Measurements from ENCODE around the gene JAK3. TPM values are rescaled to one million over a fixed set of nuclear protein-coding genes. Genes with fewer than 3 reads are reported as not detected.
"Not testable (repeated sequence)": the region's sequence is repeated elsewhere in the genome, so short reads cannot be mapped to it uniquely, and the experiment has no call there.

Gene JAK3
- polyA plus RNA-seq, 6 donors from 2014 or later, result 38.5 to 68.7 (median 56.0) TPM

- H3K4me3 Mint-ChIP-seq; H3K27me3 Mint-ChIP-seq; ATAC-seq (ENCODE audit: low read depth in 2 of 2); DNase-seq; H3K9me3 Mint-ChIP-seq: not testable (repeated sequence)
- Mint-ChIP-seq H3K4me1 (peaks cover 21 to 28% (median 23%) of the 10 kb centered on the region in 3 donors), H3K36me3 (peaks cover 2 to 22% of the 10 kb centered on the region in 2 donors), H3K27ac (peak overlapping the region in 4 of 6 donors; percentile 65 to 85 (median 72))
Observed at GRCh38 chr19:17783721-17784120, 64.1 kb downstream of the JAK3 start.

GRCh38 chr19:17780781-17781180 is 67.0 kb downstream of the JAK3 start:
- Mint-ChIP-seq H3K27ac (peak overlapping the region in 3 of 6 donors; percentile 67 to 99 (median 79)), H3K4me3 (no peak overlapping the region), H3K9me3 (no peaks in the 10 kb centered on the region), H3K36me3 (peaks cover 0 to 17% of the 10 kb centered on the region in 2 donors), H3K4me1 (peaks cover 39 to 51% (median 47%) of the 10 kb centered on the region in 3 donors), H3K27me3 (no peaks in the 10 kb centered on the region)
- DNase-seq (no peak), ATAC-seq (ENCODE audit: low read depth in 2 of 2) (no peak)

GRCh38 chr19:17778968-17779929 is 68.5 kb downstream of the JAK3 start:
- Mint-ChIP-seq H3K9me3 (no peaks in the 10 kb centered on the region), H3K36me3 (peaks cover 0 to 18% of the 10 kb centered on the region in 2 donors), H3K27me3 (no peaks in the 10 kb centered on the region), H3K27ac (peak overlapping the region in 5 of 6 donors; percentile 92 to 99 (median 94)), H3K4me1 (peaks cover 45 to 60% (median 56%) of the 10 kb centered on the region in 3 donors), H3K4me3 (peak overlapping the region in 3 of 8 donors; percentile 42 to 69 (median 67))
- ATAC-seq (ENCODE audit: low read depth in 2 of 2) (no peak), DNase-seq (no peak)

GRCh38 chr19:17778251-17778967 is 69.4 kb downstream of the JAK3 start:
- no peaks in the 10 kb centered on the region for H3K27me3 Mint-ChIP-seq
- peaks cover 0 to 19% of the 10 kb centered on the region in 2 donors for H3K36me3 Mint-ChIP-seq
- no peaks in the 10 kb centered on the region for H3K9me3 Mint-ChIP-seq
- DNase-seq (no peak), ATAC-seq (ENCODE audit: low read depth in 2 of 2) (peak in 1 of 2 donors; percentile 9)
- H3K27ac Mint-ChIP-seq, result peak overlapping the region; percentile 84 to 100 (median 96)
- peaks cover 44 to 64% (median 51%) of the 10 kb centered on the region in 3 donors for H3K4me1 Mint-ChIP-seq
- H3K4me3 Mint-ChIP-seq, result peak overlapping the region in 4 of 8 donors; percentile 23 to 65 (median 46)

GRCh38 chr19:17777840-17778239 is 69.9 kb downstream of the JAK3 start:
- H3K36me3 Mint-ChIP-seq, result peaks cover 0 to 24% of the 10 kb centered on the region in 2 donors
- peak overlapping the region; percentile 60 to 100 (median 99) for H3K27ac Mint-ChIP-seq
- ATAC-seq (ENCODE audit: low read depth in 2 of 2); H3K9me3 Mint-ChIP-seq; H3K27me3 Mint-ChIP-seq; DNase-seq: not testable (repeated sequence)
- peaks cover 44 to 67% (median 51%) of the 10 kb centered on the region in 3 donors for H3K4me1 Mint-ChIP-seq
- peak overlapping the region in 5 of 8 donors; percentile 9 to 62 (median 47) for H3K4me3 Mint-ChIP-seq

- peak; percentile 94 for DNase-seq
- no peaks in the 10 kb centered on the region for H3K27me3 Mint-ChIP-seq
- H3K4me3 Mint-ChIP-seq, result peak overlapping the region; percentile 36 to 94 (median 72)
- peak overlapping the region; percentile 98 to 100 (median 100) for H3K27ac Mint-ChIP-seq
- peaks cover 7 to 23% of the 10 kb centered on the region in 2 donors for H3K36me3 Mint-ChIP-seq
- H3K9me3 Mint-ChIP-seq, result no peaks in the 10 kb centered on the region
- H3K4me1 Mint-ChIP-seq, result peaks cover 40 to 64% (median 55%) of the 10 kb centered on the region in 3 donors
- ATAC-seq (ENCODE audit: low read depth in 2 of 2), result peak; percentile 92
Observed at GRCh38 chr19:17775991-17776803, 71.6 kb downstream of the JAK3 start.

- no peaks in the 10 kb centered on the region for H3K27me3 Mint-ChIP-seq
- no peak for DNase-seq
- no peak for ATAC-seq (ENCODE audit: low read depth in 2 of 2)
- peak overlapping the region in 7 of 8 donors; percentile 54 to 81 (median 72) for H3K4me3 Mint-ChIP-seq
- peaks cover 7 to 23% of the 10 kb centered on the region in 2 donors for H3K36me3 Mint-ChIP-seq
- no peaks in the 10 kb centered on the region for H3K9me3 Mint-ChIP-seq
- H3K4me1 Mint-ChIP-seq, result peaks cover 40 to 61% (median 55%) of the 10 kb centered on the region in 3 donors
- peak overlapping the region; percentile 70 to 100 (median 100) for H3K27ac Mint-ChIP-seq
Observed at GRCh38 chr19:17775245-17775927, 72.4 kb downstream of the JAK3 start.

Other genes with a start within 250 kb of the JAK3 start
- not detected for gene UNC13A, start 159.6 kb downstream of the JAK3 start, polyA plus RNA-seq (ENCODE audit: low read depth in 6 of 6)
- gene MAP1S, start 128.5 kb downstream of the JAK3 start, polyA plus RNA-seq (ENCODE audit: low read depth in 6 of 6), result 10 to 100 TPM; 22.4 to 44.0 (median 26.0) TPM
- gene FCHO1, start 96.5 kb downstream of the JAK3 start, polyA plus RNA-seq (ENCODE audit: low read depth in 6 of 6), result 10 to 100 TPM; 10.1 to 52.1 (median 25.2) TPM
- gene B3GNT3, start 52.8 kb downstream of the JAK3 start, polyA plus RNA-seq (ENCODE audit: low read depth in 6 of 6), result not detected
- 1 to 10 TPM in 2 of 6 donors, under 1 TPM in 3, not detected in 1; 0.49 to 1.8 (median 0.89) TPM for gene INSL3, start 26.5 kb downstream of the JAK3 start, polyA plus RNA-seq (ENCODE audit: low read depth in 6 of 6)
- gene RPL18A, start 11.9 kb upstream of the JAK3 start, polyA plus RNA-seq (ENCODE audit: low read depth in 6 of 6), result 1,000 to 10,000 TPM; 4,544 to 6,141 (median 5,279) TPM
- gene SLC5A5, start 24.0 kb upstream of the JAK3 start, polyA plus RNA-seq (ENCODE audit: low read depth in 6 of 6), result under 1 TPM in 5 of 6 donors, not detected in 1; 0.07 to 0.80 (median 0.19) TPM
- 10 to 100 TPM; 29.7 to 47.4 (median 32.6) TPM for gene CCDC124, start 85.0 kb upstream of the JAK3 start, polyA plus RNA-seq (ENCODE audit: low read depth in 6 of 6)
- gene KCNN1, start 119.1 kb upstream of the JAK3 start, polyA plus RNA-seq (ENCODE audit: low read depth in 6 of 6), result under 1 TPM in 1 of 6 donors, not detected in 5; 0.27 TPM
- gene ARRDC2, start 160.2 kb upstream of the JAK3 start, polyA plus RNA-seq (ENCODE audit: low read depth in 6 of 6), result 100 to 1,000 TPM in 1 of 6 donors, 10 to 100 TPM in 5; 47.7 to 110 (median 50.8) TPM
- gene IL12RB1, start 239.0 kb upstream of the JAK3 start, polyA plus RNA-seq (ENCODE audit: low read depth in 6 of 6), result 10 to 100 TPM in 1 of 6 donors, 1 to 10 TPM in 5; 5.8 to 15.8 (median 8.1) TPM
- gene MAST3, start 249.8 kb upstream of the JAK3 start, polyA plus RNA-seq (ENCODE audit: low read depth in 6 of 6), result 10 to 100 TPM in 5 of 6 donors, 1 to 10 TPM in 1; 9.3 to 20.6 (median 13.3) TPM

Measured in naive B cell (primary cell).